SU-DHL-6 (cell line): ENCODE data around the gene PARP3.

Experiments
- CTCF ChIP-seq: fragments of 200-600 bp; sonication (generic); IDR thresholded peaks from one replicate; pipeline ENCODE4 v1.5.1; 2017; ENCODE audit warnings: antibody characterized with exemption, mild to moderate bottlenecking, low read length, moderate library complexity; ENCODE audit not compliant: insufficient read depth, poor library complexity, severe bottlenecking
- EZH2phosphoT487 ChIP-seq: fragments of 200-600 bp; sonication (generic), shearing (Covaris generic); conservative IDR thresholded peaks from 2 replicates; pipeline ENCODE4 v1.6.1; 2018; ENCODE audit warnings: mild to moderate bottlenecking, antibody characterized with exemption, low read length, moderate library complexity, mixed read lengths

GRCh38 chr3:51992017-51992682 lies 50.0 kb downstream of the PARP3 start:
- TF ChIP-seq CTCF (no peak), EZH2phosphoT487 (no peak)
